GM21515 (cell line): ENCODE results near the gene RAET1E.
"Not testable (repeated sequence)": the region's sequence is repeated elsewhere in the genome, so short reads cannot be mapped to it uniquely, and the experiment has no call there.

Source experiments
- ATAC-seq: cut with Tn5 transposase; IDR thresholded peaks from one replicate; pipeline ENCODE4 v1.9.1; 2021; ENCODE audit not compliant: unreplicated experiment

Gene RAET1E

GRCh38 chr6:149910721-149911151, 12.8 kb upstream of the RAET1E start:
- no peak for ATAC-seq

DNA sequence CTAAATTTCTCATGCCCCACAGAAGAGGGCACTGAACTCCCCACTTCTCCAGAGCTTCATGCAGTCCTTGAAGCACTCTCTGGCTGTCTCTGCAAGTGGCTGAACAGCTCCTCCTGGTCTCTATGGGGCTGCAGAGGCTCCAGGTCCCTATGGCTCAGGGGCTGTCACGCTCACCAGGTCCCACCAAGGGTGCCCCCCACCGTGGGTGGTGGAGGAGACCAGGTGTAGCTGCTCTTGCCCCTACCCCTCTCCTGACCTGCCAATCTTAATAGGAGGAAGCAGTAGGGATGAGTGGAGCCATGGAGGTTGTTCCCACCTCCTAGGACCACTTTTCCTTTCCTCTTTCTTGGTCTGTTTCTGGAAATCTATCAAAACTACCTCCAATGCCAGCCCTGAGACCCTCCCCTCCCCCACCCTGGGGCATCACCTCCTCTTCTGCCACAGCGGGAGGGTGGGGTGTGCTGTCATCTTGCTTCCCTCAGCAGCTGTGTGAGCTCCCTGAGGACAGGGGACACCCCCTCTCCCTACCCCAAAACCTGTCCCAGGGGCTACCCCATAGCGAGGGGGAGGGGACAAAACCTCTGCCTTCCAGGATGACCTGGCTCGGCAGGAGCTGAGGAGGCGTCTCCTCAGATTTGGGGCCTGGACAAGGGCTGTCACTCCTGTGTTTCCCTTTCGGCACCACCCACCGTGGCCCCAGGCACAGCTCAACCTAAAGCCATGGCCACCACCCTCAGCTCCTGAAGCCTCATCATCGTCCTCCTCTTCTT, 12.0 kb upstream of the RAET1E start:
- no peak for ATAC-seq

DNA sequence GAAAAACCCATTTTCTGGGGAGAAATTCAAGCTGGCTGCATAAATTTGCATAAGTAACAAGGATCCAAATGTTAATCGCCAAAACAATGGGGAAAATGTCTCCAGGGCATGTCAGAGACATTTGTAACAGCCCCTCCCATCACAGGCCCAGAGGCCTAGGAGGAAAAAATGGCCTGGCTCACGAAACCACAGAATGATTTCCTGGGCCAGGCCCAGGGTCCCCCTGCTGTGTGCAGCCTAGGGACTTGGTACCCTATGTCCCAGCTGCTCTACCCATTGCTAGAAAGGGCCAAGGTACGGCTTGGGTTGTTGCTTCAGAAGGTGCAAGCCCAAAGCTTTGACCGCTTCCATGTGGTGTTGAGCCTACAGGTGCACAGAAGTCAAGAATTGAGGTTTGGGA, 10.6 kb upstream of the RAET1E start:
- not testable (repeated sequence) for ATAC-seq

GRCh38 chr6:149907317-149907716, 9.4 kb upstream of the RAET1E start:
- ATAC-seq, result no peak

GRCh38 chr6:149906405-149906804, 8.5 kb upstream of the RAET1E start:
- ATAC-seq, result no peak

GRCh38 chr6:149905911-149906371, 8.0 kb upstream of the RAET1E start:
- no peak for ATAC-seq

DNA sequence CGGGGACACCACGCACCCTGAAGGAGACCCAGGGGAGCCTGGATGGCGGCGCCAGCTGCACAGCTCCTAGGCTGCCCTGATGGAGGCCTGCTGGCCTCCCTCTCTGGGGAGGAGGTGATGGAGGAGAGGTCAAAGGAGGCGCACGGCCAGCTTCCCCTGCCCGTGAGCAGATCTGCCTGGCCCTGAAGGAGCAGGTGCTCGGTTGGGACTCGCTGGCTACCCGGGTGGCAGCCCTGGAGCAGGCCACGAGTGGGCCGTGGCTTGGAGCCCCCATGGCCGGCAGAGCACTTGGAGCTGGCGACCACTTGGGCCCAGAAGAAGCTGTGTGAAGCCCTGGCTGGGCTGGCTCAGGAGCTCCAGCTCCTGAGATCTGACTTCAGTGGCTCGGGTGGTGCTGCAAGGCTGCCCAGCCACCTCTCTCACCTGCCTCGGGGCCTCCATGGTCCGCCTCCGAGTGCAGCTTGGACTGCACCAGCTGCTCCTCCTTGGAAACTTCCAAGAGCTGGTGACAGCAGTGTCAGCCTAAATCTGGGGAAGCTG, 7.5 kb upstream of the RAET1E start:
- no peak for ATAC-seq

- no peak for ATAC-seq
Observed at GRCh38 chr6:149904661-149905370, 6.9 kb upstream of the RAET1E start.

- ATAC-seq, result no peak
Observed at GRCh38 chr6:149903938-149904611, 6.2 kb upstream of the RAET1E start.

GRCh38 chr6:149901444-149902140, 3.7 kb upstream of the RAET1E start:
- no peak for ATAC-seq

- no peak for ATAC-seq
Observed at GRCh38 chr6:149900620-149901443, 2.9 kb upstream of the RAET1E start.

- no peak for ATAC-seq
Observed at GRCh38 chr6:149899926-149900619, 2.2 kb upstream of the RAET1E start.

DNA sequence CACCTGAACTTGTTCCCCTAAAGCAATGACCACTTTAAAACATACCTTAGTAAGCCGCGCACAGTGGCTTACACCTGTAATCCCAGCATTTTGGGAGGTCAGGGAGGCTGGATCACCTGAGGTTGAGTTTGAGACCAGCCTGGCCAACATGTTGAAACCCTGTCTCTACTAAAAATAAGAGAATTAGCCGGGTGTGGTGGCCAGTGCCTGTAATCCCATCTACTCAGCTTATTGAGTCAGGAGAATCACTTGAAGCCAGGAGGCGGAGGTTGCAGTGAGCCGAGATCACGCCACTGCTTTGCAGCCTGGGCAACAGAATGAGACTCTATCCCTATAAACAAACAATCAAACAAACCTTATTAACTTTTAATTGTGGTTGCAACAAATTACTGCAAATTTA, 1.6 kb upstream of the RAET1E start:
- no peak for ATAC-seq

- ATAC-seq, result no peak
Observed at GRCh38 chr6:149898966-149899365, 1.1 kb upstream of the RAET1E start.

- ATAC-seq, result no peak
Observed at GRCh38 chr6:149897015-149897697, 757 bp downstream of the RAET1E start.

GRCh38 chr6:149896491-149896890, 1.4 kb downstream of the RAET1E start:
- no peak for ATAC-seq

DNA sequence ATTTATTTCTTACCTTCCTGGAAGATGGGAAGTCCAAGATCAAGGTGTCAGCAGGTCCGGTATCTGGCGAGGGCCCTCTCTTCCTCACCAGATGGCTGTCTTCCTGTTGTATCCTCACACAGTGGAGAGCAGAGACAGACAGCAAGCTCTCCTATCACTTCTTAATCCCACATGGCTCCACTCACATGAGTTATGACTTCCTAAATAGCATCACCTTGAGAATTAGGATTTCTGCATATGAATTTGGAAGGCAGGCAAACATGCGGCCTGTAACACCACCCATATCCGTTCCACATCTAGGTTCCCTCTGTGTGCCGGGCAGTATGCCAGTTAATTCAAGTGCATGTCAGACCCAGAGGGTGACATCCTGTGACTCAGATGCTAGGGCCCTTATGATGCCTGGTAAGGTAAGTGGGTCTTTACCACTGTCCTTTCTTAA, 2.1 kb downstream of the RAET1E start:
- no peak for ATAC-seq

DNA sequence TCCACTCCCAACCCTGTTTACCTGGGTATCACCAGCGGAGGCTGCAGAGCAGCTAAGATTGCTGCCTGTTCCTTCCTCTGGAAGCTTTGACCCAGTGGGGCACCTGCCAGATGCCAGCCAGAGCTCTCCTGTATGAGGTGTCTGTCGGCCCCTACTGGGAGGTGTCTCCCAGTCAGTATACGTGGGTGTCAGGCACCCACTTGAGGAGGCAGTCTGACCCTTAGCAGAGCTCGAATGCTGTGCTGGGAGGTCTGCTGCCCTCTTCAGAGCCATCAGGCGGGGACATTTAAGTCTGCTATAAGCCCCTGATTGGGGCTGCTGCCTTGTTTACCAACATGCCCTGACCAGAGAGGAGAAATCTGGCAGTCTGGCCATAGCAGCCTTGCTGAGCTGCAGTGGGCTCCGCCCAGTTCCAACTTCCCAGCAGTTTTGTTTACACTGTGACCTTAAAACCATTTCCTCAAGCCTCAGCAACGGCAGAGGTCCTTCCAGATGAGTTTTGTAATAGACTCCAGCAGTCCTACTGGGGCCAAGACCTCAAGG, 2.8 kb downstream of the RAET1E start:
- ATAC-seq, result no peak

GRCh38 chr6:149891864-149892263, 6.0 kb downstream of the RAET1E start:
- ATAC-seq, result not testable (repeated sequence)
